ENCODE data around the gene AGBL4.

AGBL4 gene

DNA sequence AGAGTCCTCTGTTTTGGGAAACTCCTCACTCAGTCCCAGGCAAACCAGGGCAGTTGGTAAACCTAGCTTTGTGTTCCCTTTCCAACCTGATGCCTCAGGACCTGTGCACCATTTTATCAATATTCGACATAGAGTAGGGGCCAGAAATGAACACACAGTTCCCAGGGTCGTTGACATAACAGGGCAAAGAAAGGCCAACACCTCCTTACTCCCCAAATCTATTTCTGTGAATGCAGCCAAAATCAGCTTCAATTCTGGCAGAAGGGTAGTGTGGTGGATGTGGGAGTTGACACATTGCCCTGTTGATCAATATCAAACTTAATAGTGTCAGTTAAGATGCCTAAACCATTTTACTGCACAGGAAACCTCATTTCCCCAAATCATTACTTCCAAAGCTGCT, 1447.2 kb downstream of the AGBL4 start:
- POLR2A ChIA-PET: no interaction called here
- no peak for TF ChIP-seq ZNF701 (tag by site-specific recombination; IDR thresholded peaks at IDR 0.05)
- TF ChIP-seq, protein P1, sequence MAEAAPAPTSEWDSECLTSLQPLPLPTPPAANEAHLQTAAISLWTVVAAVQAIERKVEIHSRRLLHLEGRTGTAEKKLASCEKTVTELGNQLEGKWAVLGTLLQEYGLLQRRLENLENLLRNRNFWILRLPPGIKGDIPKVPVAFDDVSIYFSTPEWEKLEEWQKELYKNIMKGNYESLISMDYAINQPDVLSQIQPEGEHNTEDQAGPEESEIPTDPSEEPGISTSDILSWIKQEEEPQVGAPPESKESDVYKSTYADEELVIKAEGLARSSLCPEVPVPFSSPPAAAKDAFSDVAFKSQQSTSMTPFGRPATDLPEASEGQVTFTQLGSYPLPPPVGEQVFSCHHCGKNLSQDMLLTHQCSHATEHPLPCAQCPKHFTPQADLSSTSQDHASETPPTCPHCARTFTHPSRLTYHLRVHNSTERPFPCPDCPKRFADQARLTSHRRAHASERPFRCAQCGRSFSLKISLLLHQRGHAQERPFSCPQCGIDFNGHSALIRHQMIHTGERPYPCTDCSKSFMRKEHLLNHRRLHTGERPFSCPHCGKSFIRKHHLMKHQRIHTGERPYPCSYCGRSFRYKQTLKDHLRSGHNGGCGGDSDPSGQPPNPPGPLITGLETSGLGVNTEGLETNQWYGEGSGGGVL (tag by site-specific recombination; IDR thresholded peaks at IDR 0.05): no peak
- no peak for TF ChIP-seq ZNF596 (tag by site-specific recombination; IDR thresholded peaks at IDR 0.05)
- no peak for TF ChIP-seq ZNF560 (tag by site-specific recombination; IDR thresholded peaks at IDR 0.05; ENCODE audit: borderline replicate concordance)
- no peak for TF ChIP-seq TSHZ1 (tag by site-specific recombination; IDR thresholded peaks at IDR 0.05; ENCODE audit: borderline replicate concordance)
- no peak for TF ChIP-seq ZNF792 (tag by site-specific recombination; IDR thresholded peaks at IDR 0.05)
- TF ChIP-seq ZNF501 (tag by site-specific recombination; IDR thresholded peaks at IDR 0.05): no peak
- no peak for TF ChIP-seq INSM2 (tag by site-specific recombination; IDR thresholded peaks at IDR 0.05)

DNA sequence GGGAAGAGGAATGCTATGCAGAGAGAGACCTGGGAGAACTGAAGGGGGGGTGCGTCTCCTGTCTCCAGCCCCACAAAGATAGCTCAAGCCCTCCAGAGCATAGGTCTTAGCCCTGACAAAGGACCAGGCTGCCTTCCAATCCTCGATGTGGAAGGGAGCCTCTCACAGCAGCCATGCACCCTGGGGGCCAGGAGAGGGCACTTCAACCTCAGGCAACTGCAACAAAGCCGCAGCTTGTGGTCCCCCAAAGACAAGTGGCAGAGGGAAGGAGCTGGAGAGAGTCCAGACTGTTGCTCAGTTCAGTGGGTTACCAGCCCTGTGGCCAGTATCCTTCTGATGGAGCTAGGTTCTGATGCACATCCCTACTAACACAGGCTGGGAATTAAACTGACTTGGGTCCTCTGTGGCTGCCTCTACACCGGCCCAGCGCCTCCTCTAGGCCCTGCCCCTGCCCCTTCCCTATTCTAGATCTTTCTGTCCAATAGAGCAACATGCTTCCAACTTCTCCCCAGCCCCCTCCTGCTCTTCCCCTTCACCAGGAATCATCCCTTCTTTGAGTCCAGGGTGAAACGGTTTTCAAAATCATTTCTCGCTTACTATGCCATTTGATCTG, 1451.0 kb downstream of the AGBL4 start:
- no peaks in the 10 kb centered on the region for H3K4me1 ChIP-seq (ENCODE audit: control insufficient read depth, insufficient read depth, low read length)
- CTCF ChIA-PET: interaction anchor here (0.6 to 4.2 kb wide), 30 partner anchors 12 to 1508 kb away, joined by 3 to 39 read pairs (median 4); no protein-coding TSS in a partner anchor
- POLR2A ChIA-PET: no interaction called here
- no peak overlapping the region for H3K27ac ChIP-seq (ENCODE audit: extremely low read depth, low read depth, low read length)
- no peaks in the 10 kb centered on the region for H3K9me3 ChIP-seq (ENCODE audit: control insufficient read depth, insufficient read depth, low read depth, low read length)
- H3K36me3 ChIP-seq (ENCODE audit: control insufficient read depth in 2 of 2, insufficient read depth in 1 of 2, low read length in 2 of 2): no peaks in the 10 kb centered on the region
- H3K4me3 ChIP-seq (ENCODE audit: low read depth, low read length): no peak overlapping the region
- TF ChIP-seq ZNF692 (tag by site-specific recombination; IDR thresholded peaks at IDR 0.05) (peak; percentile 20; the same call in 1 of the 2 replicates), ZNF394 (tag by site-specific recombination; IDR thresholded peaks at IDR 0.05; ENCODE audit: borderline replicate concordance) (no peak), CTCF (tag by site-specific recombination; IDR thresholded peaks at IDR 0.05) (peak; percentile 85), ZBTB6 (tag by site-specific recombination; IDR thresholded peaks at IDR 0.05) (no peak), ZNF791 (tag by site-specific recombination; IDR thresholded peaks at IDR 0.05) (no peak), ZNF610 (tag by site-specific recombination; IDR thresholded peaks at IDR 0.05; ENCODE audit: borderline replicate concordance) (no peak), ZNF561 (tag by site-specific recombination; IDR thresholded peaks at IDR 0.05; ENCODE audit: borderline replicate concordance) (peak; percentile 27; the same call in 1 of the 2 replicates), ZNF223 (tag by site-specific recombination; IDR thresholded peaks at IDR 0.05) (no peak), PRDM6 (tag by site-specific recombination; IDR thresholded peaks at IDR 0.05) (no peak), GLIS1 (tag by site-specific recombination; IDR thresholded peaks at IDR 0.05) (peak; percentile 60), ZNF624 (tag by site-specific recombination; IDR thresholded peaks at IDR 0.05) (no peak), ZNF660 (tag by site-specific recombination; IDR thresholded peaks at IDR 0.05) (peak; percentile 73), HOXC10 (CRISPR knock-in tag; IDR thresholded peaks at IDR 0.05) (no peak)

More for the DNA sequence above, 1447.2 kb downstream of the AGBL4 start:
- CTCF ChIA-PET: interaction anchor here (1.1 to 2.6 kb wide), 4 partner anchors 19 to 241 kb away, joined by 3 to 12 read pairs (median 6); no protein-coding TSS in a partner anchor
- no peaks in the 10 kb centered on the region for H3K4me1 ChIP-seq (ENCODE audit: control insufficient read depth, insufficient read depth, low read length)
- H3K36me3 ChIP-seq (ENCODE audit: control insufficient read depth in 2 of 2, insufficient read depth in 1 of 2, low read length in 2 of 2): no peaks in the 10 kb centered on the region
- H3K9me3 ChIP-seq (ENCODE audit: control insufficient read depth, insufficient read depth, low read depth, low read length): no peaks in the 10 kb centered on the region
- no peak overlapping the region for H3K27ac ChIP-seq (ENCODE audit: extremely low read depth, low read depth, low read length)
- H3K4me3 ChIP-seq (ENCODE audit: low read depth, low read length): no peak overlapping the region

Data from HEK293 (cell line).